NCI-H1092 (cell line): ENCODE results near the gene FLT3.
A peak's percentile ranks its signal among the peaks of the same experiment; 100 is the strongest.
"Not testable (repeated sequence)": the region's sequence is repeated elsewhere in the genome, so short reads cannot be mapped to it uniquely, and the experiment has no call there.

Source experiments
- DNase-seq: peaks from one replicate; lab custom pipeline; 2025; lab: John Stamatoyannopoulos, UW

Gene FLT3

GRCh38 chr13:28100150-28101121 lies at the start of gene FLT3:
TSS of gene FLT3 (minus strand) at chr13:28100576. CDS start at chr13:28100510, 66 bp downstream.
- DNase-seq, result no peak

GRCh38 chr13:28147495-28147894 lies 47.1 kb upstream of the FLT3 start:
- no peak for DNase-seq

GRCh38 chr13:28145049-28145448 lies 44.7 kb upstream of the FLT3 start:
- DNase-seq, result no peak

GRCh38 chr13:28141542-28141941 lies 41.2 kb upstream of the FLT3 start:
- not testable (repeated sequence) for DNase-seq

GRCh38 chr13:28140433-28141125 lies 40.2 kb upstream of the FLT3 start:
- DNase-seq, result no peak

GRCh38 chr13:28138756-28139470 lies 38.5 kb upstream of the FLT3 start:
- peak; percentile 21 for DNase-seq

- peak; percentile 89 for DNase-seq
Observed at GRCh38 chr13:28138012-28138755, 37.8 kb upstream of the FLT3 start, which contains the start of gene PAN3. TSS of gene PAN3 (plus strand) at chr13:28138545. CDS start at chr13:28138658, 113 bp downstream.

- DNase-seq, result peak; percentile 75
Observed at GRCh38 chr13:28137596-28137995, 37.2 kb upstream of the FLT3 start.

GRCh38 chr13:28136916-28137315 lies 36.5 kb upstream of the FLT3 start:
- DNase-seq, result no peak

GRCh38 chr13:28131646-28132045 lies 31.3 kb upstream of the FLT3 start:
- DNase-seq, result no peak

- no peak for DNase-seq
Observed at GRCh38 chr13:28129911-28130693, 29.7 kb upstream of the FLT3 start.

GRCh38 chr13:28128926-28129325 lies 28.6 kb upstream of the FLT3 start:
- DNase-seq, result no peak

GRCh38 chr13:28128030-28128429 lies 27.7 kb upstream of the FLT3 start:
- DNase-seq, result no peak

- DNase-seq, result no peak
Observed at GRCh38 chr13:28121224-28121623, 20.8 kb upstream of the FLT3 start.

GRCh38 chr13:28120317-28120716 lies 19.9 kb upstream of the FLT3 start:
- no peak for DNase-seq

- DNase-seq, result peak; percentile 3
Observed at GRCh38 chr13:28117689-28118377, 17.5 kb upstream of the FLT3 start.

GRCh38 chr13:28116736-28117135 lies 16.4 kb upstream of the FLT3 start:
- DNase-seq, result no peak

- no peak for DNase-seq
Observed at GRCh38 chr13:28110414-28110813, 10.0 kb upstream of the FLT3 start.

GRCh38 chr13:28106976-28107375 lies 6.6 kb upstream of the FLT3 start:
- no peak for DNase-seq

- DNase-seq, result not testable (repeated sequence)
Observed at GRCh38 chr13:28101886-28102285, 1.5 kb upstream of the FLT3 start.
